ENCODE measurements around the gene SLC2A6.

Gene SLC2A6

DNA sequence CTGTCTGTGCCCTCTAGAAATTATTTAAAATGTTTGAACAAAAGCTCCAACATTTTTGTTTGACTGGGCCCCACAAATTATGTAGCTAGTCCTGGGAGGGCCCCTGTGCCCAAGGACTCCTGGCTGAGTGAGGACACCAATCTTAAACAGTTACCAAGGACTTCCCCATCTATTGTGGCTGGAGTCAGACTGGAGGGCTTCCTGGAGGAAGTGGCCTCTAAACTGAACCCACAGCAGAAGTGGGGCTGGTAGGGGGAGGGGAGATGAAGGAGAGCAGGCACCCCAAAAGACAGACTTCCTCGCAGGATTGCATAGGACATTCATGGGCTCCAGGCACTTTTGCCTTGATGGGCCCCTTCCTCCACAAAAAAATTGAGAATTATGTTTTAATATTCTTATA is 48.7 kb downstream of the SLC2A6 start:
- no peak for DNase-seq

DNA sequence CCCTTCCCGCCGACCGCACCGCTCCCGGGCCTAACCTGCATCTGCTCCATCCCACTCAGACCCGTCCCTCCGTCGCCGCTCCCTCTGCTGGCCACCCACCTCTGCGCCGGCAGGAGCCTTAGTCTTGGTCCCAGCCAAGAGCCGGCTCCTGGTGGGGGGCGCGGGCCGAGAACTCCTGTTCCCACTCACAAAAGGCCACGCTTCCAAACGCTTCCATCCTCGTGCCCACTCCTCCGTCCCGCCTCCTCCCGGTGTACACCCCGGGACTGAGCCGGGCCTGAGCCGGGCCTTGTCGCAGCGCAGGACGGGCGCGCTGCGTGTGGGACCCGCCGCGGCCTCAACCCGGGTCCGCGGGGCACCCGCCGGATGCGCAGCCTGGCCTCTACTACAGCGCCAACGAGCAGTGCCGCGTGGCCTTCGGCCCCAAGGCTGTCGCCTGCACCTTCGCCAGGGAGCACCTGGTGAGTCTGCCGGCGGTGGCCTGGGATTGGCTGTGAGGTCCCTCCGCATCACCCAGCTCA is 49.2 kb downstream of the SLC2A6 start:
- no peak for DNase-seq

DNA sequence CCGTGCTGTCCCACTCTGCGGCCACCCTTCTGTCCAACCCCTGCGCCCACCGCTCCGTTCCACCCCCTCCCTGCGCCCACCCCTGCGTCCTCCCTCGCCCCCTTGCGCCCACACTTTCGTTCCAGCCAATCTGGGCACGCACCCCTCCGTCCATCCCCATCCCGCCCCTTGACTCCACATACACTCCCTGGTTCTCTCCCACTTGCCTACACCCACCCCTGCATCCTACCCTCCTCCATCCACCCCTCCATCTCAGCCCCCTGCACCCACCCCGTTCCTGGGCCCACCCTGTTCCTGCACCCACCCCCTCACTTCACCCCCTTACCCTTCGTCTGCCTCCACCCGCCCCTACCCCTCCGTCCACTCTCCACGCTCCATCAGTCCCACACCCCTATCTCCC is 49.7 kb downstream of the SLC2A6 start:
- DNase-seq: no peak

DNA sequence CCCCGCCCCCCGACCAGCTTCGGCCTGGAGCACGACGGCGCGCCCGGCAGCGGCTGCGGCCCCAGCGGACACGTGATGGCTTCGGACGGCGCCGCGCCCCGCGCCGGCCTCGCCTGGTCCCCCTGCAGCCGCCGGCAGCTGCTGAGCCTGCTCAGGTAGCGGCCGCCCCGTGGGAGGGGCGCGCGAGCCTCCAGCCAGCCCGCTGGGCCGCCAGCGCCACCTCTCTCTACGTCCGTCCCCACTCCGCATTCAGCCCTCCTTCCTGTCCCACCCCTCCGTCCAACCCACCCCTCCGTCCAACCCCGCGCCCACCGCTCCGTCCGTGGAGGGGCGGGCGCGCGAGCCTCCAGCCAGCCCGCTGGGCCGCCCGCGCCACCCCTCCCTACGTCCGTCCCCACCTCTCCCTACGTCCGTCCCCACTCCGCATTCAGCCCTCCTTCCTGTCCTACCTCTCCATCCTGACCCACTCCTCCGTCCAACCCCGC is 50.2 kb downstream of the SLC2A6 start:
- no peak for DNase-seq

DNA sequence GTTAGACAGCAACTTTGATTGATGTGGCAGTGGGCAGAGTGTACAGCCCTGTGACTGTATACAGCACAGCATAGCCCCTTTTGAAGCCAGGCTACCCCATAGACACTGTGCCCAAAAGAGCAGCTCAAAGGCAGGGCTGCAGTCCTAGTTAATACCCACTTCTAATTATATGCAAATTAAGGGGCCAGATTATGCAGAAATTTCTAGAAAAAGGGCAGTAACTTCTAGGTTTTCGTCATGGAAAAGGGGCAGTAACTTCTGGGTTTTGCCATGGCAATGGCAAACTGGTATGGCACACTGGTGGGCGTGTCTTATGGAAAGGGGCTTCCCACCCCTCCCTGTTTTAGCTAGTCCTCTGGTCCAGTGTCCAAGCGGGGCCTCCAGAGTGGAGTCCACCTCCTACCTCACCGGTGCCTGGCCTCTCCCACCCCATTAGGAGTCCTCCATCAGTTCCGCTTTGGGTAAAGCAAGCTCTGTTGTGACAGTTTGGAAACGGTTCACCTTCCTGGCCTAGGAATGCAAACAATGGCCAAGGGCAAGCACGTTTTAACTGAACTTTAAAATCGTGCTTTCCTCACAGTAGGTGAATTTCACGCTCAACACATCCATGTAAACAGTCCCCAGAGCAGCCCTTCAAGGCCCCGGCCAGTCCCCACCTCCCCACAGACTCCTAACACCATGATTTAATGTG is 51.1 kb downstream of the SLC2A6 start:
- no peak for DNase-seq

DNA sequence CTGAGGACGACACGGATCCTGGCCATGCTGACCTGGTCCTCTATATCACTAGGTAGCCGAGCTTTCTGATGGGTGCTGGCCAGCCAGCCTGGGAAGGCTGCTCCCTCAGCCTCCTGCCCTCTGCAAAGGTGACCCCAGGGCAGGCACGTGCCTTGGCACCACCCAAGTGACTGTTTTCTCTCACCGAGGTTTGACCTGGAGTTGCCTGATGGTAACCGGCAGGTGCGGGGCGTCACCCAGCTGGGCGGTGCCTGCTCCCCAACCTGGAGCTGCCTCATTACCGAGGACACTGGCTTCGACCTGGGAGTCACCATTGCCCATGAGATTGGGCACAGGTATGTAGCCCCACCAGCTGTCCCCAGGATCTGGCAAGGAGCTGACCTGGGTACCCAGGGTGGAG is 52.9 kb downstream of the SLC2A6 start:
- DNase-seq: no peak

DNA sequence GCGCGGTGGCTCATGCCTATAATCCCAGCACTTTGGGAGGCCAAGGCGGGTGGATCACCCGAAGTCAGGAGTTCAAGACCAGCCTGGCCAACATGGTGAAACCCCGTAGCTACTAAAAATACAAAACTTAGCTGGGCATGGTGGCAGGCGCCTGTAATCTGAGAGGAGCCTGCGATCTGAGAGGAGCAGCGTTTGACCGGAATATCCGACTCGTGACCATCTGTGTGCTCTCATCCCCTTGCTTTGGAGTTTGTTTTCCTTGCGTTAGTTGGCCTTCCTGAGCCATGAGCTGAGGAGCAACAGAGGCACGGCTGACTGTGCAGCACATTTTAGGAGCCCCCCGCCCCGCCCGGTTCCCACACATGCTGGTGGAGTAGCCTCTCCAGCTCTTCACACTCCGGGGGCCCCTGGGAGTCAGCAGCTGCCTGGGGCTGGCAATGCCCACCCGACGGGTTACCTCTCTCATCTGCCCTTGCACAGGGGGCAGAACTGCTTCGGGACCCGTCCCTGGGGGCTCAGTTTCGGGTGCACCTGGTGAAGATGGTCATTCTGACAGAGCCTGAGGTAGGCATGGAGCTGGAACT is 53.8 kb downstream of the SLC2A6 start:
- no peak for DNase-seq

DNA sequence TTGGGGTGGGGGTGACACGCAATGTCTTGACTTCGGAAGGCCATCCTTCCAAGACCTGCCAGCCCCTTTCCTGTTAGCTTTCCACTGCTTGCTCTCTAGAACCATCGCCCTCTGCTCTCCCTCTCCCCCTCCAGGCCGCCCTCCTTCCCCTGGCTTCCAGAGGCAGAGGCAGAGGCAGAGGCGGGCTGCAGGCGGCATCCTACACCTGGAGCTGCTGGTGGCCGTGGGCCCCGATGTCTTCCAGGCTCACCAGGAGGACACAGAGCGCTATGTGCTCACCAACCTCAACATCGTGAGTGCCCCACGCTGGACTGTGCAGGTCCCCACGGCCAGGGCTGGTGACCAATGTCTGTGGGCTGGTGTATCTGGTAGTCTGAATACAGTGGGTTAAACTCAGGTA is 54.7 kb downstream of the SLC2A6 start:
- DNase-seq: no peak

DNA sequence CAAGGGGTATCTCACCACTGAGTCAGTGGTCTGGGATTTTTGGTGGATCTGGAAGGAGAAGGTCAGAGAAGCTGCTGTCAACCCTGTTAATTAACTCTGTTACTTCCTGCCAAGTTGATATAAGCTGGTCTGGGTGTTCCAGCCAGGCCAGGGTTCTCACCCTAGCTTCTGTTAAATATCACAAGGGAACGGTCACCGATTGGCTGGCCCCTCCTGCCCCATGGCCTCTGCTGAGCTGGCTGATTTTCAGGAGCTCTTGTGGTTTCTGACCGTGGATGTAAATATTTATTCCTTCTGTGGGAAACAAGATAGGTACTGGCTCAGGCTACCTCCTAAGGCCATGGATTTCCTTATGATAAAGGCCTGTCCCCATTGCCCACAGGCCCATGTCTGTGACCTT is 55.7 kb downstream of the SLC2A6 start:
- DNase-seq: no peak

DNA sequence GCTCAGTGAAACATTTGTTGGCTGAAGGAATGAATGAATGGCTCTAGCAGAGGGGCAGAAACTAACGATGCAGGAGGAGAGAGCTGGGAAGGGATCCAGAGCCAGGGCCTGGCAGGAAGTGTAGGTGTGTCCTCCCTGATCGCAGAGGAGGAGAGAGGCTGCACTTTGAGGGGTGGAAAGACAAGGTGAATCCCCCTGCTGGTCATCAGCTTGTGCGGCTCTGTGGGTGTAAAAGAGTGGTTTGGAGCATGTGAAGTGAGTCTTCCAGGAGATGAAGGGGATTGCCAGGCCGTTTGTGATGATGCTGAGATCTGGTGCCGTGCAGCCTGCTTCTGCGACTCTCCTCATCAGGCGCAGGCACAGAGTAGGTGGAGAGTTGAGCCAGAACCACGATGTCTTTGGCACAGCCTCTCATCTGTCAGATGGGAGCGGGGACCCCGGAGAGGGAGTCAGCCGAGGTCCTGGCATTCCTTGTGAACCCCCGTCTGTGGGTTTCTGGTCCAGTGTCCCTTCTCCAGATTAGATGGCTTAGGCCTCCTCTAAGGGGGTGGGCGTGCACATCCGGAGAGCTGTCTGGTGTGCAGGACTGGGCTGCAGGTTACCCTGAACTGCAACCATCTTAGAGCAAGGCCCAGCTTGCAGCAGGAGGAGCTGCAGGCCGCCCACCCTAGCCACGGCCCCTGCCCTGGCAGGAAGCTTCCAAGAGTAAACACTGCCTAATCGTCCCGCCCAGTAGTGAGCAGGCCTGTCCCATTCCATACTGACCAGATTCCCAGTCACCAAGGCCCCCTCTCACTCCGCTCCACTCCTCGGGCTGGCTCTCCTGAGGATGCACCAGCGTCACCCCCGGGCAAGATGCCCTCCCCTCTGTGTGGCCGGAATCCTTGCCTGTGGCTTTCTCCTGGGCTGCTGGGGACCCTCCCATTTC is 57.0 kb downstream of the SLC2A6 start, which contains the start of gene ADAMTS13:
Gene ADAMTS13 (plus strand): TSS at position 753 of the 928 bp plus-strand sequence. CDS start 77 bp downstream, at position 830.
- DNase-seq: peak in 1 of 2 donors; percentile 22

All from inflammatory macrophage treated with lipopolysaccharide for 1 hour (primary cell).